Glomerular endothelial cell (primary cell): ENCODE measurements around the gene RORB. TPM values are rescaled to one million over a fixed set of nuclear protein-coding genes. Genes with fewer than 3 reads are reported as not detected.

Source experiments
- DNase-seq: peaks from one replicate; pipeline ENCODE4 v3.0.0-alpha.2; 2011; ENCODE audit warnings: low read depth, low spot score; ENCODE audit errors: extremely low read depth
- total RNA-seq: library from RNA; depleted of rRNA; stranded (reverse); fragments of >200 nt; gene quantifications from 2 replicates; pipeline ENCODE4 v1.2.3, GENCODE V29; 2015

RORB gene
- total RNA-seq, 1 donor from 2014 or later, result 0.29 TPM

DNA sequence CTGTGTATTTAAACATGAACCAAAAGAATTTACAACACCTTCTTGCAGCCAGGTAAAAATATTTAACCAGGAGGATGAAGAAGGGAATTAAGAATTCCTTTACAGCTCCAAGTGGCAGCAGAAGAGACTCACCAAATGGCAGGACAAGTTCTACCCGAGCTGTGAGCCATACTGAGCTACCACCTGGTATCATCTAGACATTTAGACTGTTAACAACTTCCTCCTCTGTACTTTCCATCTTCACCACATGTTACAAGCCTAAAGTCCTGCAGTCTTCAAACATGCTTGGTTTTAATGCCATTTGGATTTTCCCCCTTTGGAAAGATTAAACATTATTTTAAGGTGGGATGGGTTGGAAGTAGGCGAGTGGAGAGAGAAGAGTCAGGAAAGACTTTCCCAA, 200.4 kb downstream of the RORB start:
- DNase-seq, result no peak

DNA sequence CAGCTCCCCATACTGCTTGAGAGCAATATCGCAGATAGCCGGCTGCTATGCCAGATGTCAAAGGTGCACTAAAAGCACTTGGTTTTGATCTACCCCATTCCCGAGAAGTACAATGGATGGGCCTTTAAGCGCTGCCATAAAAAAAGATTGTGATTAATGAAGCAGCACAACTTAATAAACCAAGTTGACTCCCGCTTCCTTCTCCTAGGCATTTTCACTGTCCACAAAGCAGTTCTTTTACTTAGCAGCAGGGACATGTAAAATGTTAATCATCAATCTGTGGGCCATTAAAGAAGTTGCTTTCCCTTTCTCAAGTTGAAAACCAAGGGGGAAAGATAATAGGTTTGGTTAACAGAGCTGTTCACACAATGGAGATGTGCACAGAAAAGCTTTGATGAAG, 214.2 kb downstream of the RORB start:
- DNase-seq, result no peak

DNA sequence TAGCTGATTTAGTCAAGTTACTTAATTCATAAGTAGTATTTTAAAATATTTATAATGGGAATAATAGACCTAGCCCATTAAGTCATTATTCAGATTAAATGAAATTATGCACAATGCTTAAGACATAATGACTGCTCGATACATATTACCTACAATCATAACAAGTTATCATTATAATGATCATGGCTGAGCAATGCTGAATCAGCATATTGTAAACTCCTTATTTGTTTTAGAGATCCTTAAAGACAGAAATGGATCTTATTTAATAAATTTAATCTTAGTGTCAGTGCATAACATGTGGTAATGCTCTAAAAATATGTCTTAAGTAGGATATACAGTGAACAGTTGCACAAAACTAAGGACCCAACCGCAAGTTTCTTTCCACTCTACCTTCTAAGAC, 221.6 kb downstream of the RORB start:
- DNase-seq, result no peak

DNA sequence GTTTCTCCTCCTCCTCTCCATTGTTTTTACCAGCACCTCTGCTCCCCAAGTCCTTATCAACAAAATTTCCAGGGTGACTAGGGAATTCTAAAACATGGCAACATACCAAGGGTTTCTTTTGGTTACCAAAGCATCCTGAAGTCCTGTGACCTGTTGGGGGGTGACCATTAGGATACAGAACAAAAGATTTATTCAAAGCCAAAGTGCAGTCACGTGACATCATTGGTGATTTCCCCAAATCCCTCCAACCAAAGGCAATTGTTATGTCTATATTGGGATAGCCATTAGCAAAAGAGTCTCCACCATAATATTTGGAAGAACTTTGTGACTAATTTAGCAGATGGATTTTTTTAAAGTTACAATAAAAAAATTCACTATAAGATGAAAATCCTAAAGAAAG, 222.2 kb downstream of the RORB start:
- no peak for DNase-seq

DNA sequence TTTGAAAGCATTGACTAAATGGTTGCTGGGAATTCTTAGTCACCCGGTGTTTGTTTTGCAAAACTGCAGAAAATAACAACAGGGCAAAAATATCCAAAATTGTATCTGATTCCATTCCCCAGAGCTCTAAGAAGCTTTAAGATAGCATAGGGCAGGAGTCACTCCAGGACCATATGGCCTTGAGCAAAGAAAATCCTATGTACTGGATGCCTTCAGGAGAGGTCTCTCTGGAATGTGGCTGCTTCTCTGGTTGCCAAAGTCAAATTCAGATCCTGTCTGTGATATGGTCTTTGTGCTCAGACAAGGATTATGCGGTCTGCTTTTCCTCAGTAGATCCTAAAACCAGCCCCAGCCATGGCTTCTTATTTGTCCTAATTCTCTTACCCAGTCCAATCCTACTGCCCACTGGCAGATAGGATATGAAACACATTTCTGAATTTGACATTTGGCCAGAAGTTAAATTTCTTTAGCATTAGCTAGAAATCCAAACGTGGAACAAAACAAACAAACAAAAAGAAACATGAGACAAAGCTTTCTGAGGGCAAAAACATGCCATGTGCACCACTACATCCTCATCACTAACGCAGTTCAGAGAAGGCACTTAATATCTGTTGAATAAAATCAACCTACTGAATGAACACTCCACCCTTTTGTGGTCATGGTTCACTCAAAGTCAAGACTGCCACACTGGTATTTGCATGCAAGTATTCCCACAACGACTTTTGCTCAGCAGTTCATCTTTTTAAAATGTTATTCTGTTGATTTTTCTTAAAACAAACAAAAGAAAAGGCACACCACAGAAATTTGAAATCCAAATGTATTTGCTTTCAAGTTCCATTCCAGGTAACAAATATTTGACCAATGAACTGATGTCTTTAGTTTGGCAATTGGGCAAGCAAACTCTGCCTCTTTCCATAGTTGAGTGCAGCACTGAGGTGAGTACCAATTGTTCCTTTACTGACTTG, 224.8 kb downstream of the RORB start:
- no peak for DNase-seq

DNA sequence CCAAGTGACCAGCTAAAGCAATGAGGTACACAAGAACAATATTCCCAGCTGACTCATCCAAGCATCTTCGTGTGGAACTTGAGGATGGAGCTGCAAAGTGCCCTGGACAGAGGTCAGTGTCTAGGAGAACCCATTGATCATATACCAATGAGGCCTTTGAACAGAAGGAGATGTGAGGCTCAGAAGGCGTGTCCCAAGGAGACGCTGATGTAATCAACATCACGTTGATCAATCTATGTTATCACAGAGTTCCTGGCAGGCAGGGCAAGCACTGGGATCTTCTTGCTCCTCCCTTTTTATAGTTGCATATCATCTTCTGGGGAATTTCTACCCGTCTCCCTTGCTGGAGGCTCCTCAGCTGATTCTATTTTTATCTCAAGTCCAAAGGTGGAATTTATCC, 227.2 kb downstream of the RORB start:
- DNase-seq, result no peak

DNA sequence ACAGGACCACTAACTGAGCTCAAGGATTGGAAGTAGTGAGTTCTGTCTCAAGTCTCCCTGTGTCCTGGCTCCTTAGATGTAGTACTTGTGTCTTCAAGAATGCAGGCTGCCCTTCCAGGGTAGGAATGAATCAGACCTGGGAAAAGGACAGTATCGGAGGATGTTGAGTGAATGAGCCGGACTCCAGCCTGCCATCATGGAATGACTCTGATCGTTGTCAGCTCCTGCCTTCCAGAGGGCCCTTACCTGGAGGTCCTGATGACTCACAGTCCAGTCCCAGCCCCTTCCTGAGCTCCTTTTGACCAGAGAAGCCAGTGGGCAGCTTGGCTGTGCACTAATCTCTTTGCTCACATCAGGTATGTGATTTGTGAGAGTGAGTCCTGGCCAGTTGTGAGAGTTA, 229.4 kb downstream of the RORB start:
- DNase-seq, result no peak

DNA sequence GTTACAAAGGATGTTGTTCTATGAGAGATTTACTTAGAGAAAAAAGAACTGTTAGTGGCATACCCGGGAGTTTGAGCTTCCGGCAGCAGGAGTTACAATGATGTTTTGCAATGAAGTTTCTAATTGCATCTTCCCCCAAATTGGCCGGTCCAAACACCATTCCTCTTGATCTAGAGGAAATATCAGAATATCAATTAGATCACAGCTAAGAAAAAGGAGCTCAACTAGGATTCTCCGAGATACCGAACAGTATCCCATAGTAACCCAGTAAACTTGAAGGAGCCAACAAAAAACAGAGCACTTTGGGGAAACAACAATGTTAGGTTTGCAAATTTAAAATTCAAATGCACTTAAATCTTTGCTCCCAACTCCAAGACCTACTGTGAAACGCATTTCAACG, 231.0 kb downstream of the RORB start:
- no peak for DNase-seq

DNA sequence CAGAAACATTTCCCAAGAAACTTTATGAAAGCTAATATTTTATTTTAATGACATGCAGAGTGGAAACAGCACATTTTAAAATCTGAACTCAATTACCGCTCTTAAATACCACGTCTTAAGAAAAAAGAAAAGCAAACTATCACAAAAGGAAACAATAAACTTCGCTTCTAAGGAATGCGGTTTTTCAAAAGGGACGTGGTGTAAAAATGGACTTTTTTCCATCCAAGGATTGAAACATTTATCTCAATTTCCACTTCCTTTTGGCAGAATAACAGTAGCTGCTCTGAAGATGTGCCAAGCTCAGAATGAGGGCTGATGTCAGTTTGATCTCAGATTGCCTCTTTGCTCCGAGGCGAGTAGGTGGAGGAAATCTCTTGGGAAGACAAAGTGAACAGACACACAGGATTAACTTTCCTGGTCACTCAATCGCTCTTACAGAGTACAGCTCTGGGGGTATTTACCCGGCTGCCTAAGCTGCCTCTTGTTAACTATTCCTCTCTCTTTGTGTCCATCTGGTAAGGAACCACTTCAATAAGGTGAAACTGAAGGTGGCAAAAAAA, 232.1 kb downstream of the RORB start:
- no peak for DNase-seq

DNA sequence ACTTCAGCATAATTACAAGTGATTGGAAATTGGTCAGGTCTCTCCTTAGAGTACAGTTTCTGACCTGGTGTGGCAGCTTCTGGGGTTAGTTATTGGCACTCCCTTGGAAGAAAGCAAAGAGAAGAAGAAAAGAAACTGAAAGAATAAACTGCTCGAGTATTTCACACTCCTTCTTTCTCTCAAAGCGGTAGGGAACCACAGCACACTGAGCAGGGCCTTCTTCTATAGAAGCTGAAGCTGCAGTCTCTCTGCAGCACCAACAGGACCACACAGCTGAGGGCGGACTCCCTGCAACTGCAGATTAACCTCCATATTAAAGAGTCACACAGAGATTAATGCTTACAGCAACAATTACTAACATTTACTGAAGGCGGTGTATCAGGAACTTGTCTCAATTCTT, 238.6 kb downstream of the RORB start:
- no peak for DNase-seq

DNA sequence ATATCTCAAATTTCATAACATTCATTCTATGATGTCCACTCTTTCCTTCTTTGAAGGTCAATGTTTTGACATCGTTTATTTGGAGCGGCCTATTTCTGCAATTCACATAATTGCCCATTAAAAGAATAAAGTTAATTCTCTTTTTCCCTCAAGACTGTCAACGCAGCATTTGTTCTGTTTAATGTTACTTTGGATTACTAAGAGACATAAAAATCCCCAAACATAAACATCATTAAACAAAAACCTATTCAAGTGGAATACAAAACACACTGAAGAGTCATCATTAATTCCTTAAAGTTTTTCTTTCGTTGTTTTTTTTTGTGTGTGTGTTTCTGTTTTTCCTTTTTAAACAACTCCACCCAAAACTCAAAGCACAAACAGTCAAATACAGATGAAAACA, 239.5 kb downstream of the RORB start:
- no peak for DNase-seq

DNA sequence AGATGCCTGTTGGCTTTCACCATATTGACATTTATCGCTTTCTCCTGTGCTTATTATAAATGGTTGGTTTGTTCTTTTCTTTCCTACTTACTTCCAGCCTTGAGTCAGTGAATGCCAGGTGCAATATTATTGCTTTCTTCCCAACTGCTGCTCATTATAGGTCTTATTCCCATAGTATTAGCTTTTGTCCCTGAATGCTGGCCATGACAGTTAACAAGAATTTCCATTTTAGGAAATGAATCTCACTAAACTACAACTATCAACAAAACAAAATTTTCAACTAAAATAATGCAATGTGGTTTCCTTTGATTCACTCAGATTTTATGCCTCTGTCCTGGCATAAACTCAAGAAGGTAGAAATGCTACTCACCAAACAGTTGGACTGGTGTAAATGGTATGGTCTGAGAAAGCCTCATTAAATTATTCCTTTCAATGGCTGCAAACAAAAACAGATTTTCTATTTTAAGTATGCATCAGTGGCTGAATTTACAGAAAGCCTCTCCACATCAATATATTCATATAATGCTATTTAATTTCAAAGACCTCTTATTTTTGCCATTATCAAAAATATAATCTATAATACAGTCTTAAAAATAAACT, 245.2 kb downstream of the RORB start:
- no peak for DNase-seq
